HG02852 (cell line): ENCODE measurements around the gene ACTR8.
A peak's percentile ranks its signal among the peaks of the same experiment; 100 is the strongest.

ENCODE experiments used
- ATAC-seq: cut with Tn5 transposase; IDR thresholded peaks from one replicate; pipeline ENCODE4 v1.9.1; 2021; ENCODE audit warnings: mild to moderate bottlenecking, moderate library complexity; ENCODE audit not compliant: unreplicated experiment

Gene ACTR8

GRCh38 chr3:53836084-53836872, 45.7 kb downstream of the ACTR8 start:
- ATAC-seq: no peak

GRCh38 chr3:53835257-53835656, 46.7 kb downstream of the ACTR8 start:
- ATAC-seq: no peak

GRCh38 chr3:53834429-53835095, 47.4 kb downstream of the ACTR8 start:
- ATAC-seq: no peak

GRCh38 chr3:53833700-53834099, 48.3 kb downstream of the ACTR8 start:
- no peak for ATAC-seq

- no peak for ATAC-seq
Observed at GRCh38 chr3:53833053-53833645, 48.8 kb downstream of the ACTR8 start.

GRCh38 chr3:53830944-53831343, 51.0 kb downstream of the ACTR8 start:
- no peak for ATAC-seq

GRCh38 chr3:53829605-53830004, 52.3 kb downstream of the ACTR8 start:
- ATAC-seq: no peak

- ATAC-seq: no peak
Observed at GRCh38 chr3:53828581-53828980, 53.4 kb downstream of the ACTR8 start.

GRCh38 chr3:53826048-53826447, 55.9 kb downstream of the ACTR8 start:
- ATAC-seq: no peak

- ATAC-seq: no peak
Observed at GRCh38 chr3:53824795-53825194, 57.2 kb downstream of the ACTR8 start.

GRCh38 chr3:53823956-53824657, 57.8 kb downstream of the ACTR8 start:
- ATAC-seq: no peak

GRCh38 chr3:53823026-53823955, 58.7 kb downstream of the ACTR8 start:
- no peak for ATAC-seq

GRCh38 chr3:53822331-53822741, 59.6 kb downstream of the ACTR8 start:
- ATAC-seq: no peak

GRCh38 chr3:53821631-53822121, 60.3 kb downstream of the ACTR8 start:
- peak; percentile 64 for ATAC-seq

- no peak for ATAC-seq
Observed at GRCh38 chr3:53820756-53821580, 61.0 kb downstream of the ACTR8 start.

GRCh38 chr3:53820084-53820483, 61.9 kb downstream of the ACTR8 start:
- ATAC-seq: no peak

- ATAC-seq: no peak
Observed at GRCh38 chr3:53819163-53819868, 62.6 kb downstream of the ACTR8 start.
